ENCODE results near the gene SNCA. TPM values are rescaled to one million over a fixed set of nuclear protein-coding genes. Genes with fewer than 3 reads are reported as not detected.

The SNCA gene
- total RNA-seq, 6 donors from 2014 or later, result 6.3 to 15.4 (median 12.1) TPM

DNA sequence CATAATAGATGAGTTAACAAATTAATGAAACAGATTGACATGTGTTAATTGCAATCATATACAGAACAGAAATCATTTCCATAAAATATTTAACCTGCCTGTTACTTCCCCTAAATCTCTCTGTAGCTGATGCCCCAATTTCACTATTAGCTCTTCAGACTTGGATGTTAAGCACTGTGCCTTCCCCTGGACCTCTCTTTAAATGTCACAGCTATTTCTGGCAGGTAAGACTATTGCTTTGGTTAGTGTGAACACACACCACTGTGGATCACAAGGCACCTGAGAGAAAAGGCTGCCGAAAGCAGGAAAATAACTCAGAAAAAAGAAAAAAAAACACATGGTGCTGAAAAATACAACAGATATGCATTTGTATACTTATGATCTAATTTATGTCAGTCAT is 91.3 kb downstream of the SNCA start:
- no peaks in the 10 kb centered on the region for H3K27me3 ChIP-seq
- H3K9me3 ChIP-seq, result no peaks in the 10 kb centered on the region
- no peak for DNase-seq
- no peak for ATAC-seq (ENCODE audit: low FRiP score in 2 of 2)
- no peak overlapping the region for H3K4me3 ChIP-seq
- 88 to 100% methylated on average over 1 of the region's 1 CpG for WGBS, 2 donors
- no peaks in the 10 kb centered on the region for H3K36me3 ChIP-seq
- H3K4me1 ChIP-seq, result no peaks in the 10 kb centered on the region
- TF ChIP-seq, protein P1, sequence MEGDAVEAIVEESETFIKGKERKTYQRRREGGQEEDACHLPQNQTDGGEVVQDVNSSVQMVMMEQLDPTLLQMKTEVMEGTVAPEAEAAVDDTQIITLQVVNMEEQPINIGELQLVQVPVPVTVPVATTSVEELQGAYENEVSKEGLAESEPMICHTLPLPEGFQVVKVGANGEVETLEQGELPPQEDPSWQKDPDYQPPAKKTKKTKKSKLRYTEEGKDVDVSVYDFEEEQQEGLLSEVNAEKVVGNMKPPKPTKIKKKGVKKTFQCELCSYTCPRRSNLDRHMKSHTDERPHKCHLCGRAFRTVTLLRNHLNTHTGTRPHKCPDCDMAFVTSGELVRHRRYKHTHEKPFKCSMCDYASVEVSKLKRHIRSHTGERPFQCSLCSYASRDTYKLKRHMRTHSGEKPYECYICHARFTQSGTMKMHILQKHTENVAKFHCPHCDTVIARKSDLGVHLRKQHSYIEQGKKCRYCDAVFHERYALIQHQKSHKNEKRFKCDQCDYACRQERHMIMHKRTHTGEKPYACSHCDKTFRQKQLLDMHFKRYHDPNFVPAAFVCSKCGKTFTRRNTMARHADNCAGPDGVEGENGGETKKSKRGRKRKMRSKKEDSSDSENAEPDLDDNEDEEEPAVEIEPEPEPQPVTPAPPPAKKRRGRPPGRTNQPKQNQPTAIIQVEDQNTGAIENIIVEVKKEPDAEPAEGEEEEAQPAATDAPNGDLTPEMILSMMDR (IDR thresholded peaks at IDR 0.05), result no peak
- no peak for TF ChIP-seq EP300 (IDR thresholded peaks at IDR 0.05)
- TF ChIP-seq POLR2AphosphoS5 (IDR thresholded peaks at IDR 0.05), result no peak
- no peak for TF ChIP-seq POLR2A (IDR thresholded peaks at IDR 0.05)
- no peak overlapping the region for H3K27ac ChIP-seq

DNA sequence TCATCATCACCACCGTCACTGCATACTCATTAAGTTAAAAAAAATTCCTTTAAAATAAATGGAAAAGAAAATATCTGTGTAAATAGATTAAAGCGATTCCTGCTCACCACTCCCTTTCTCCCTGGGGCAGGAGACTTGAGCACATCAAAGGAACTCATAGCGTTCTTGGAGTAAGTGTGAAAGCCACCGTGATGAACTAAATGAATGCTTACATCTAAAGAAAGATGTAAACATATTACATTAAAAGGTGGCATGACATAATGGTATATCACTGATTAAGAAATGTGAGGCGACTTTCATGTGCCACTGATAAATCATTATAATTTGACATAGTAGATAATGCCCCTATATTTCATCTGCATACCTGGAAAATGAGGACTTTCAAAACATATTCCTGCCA is 92.0 kb downstream of the SNCA start:
- TF ChIP-seq POLR2A (IDR thresholded peaks at IDR 0.05), result no peak
- TF ChIP-seq EP300 (IDR thresholded peaks at IDR 0.05), result no peak
- TF ChIP-seq, protein P1 (IDR thresholded peaks at IDR 0.05), result no peak
- no peak for TF ChIP-seq POLR2AphosphoS5 (IDR thresholded peaks at IDR 0.05)
- no peaks in the 10 kb centered on the region for H3K9me3 ChIP-seq
- H3K27ac ChIP-seq, result no peak overlapping the region
- DNase-seq (no peak), ATAC-seq (ENCODE audit: low FRiP score in 2 of 2) (no peak)
- no peaks in the 10 kb centered on the region for H3K4me1 ChIP-seq
- H3K36me3 ChIP-seq, result no peaks in the 10 kb centered on the region
- WGBS, 2 donors, result 79 to 86% methylated on average over 5 of the region's 5 CpGs
- no peaks in the 10 kb centered on the region for H3K27me3 ChIP-seq
- no peak overlapping the region for H3K4me3 ChIP-seq

DNA sequence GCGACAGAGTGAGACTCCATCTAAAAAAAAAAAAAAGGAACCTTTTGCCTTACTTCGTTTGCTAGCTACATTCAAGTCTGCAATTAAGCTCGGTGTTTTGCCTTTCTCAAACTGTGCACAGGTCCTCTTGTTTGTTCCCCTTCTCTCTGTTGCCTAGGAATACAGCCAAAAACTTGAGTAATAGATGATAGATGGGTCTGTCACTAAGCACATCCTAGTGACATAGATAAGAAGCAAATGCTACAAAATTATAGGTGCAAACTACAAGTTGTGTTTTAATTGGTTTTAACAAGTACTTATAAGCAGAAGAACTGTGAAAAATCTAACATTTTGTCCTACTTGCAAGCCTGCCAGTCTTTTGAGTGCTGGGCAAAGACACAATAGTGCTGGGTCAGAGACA is 95.2 kb downstream of the SNCA start:
- ATAC-seq (ENCODE audit: low FRiP score in 2 of 2) (peak in 1 of 2 donors; percentile 17), DNase-seq (no peak)
- Histone ChIP-seq H3K4me1 (no peaks in the 10 kb centered on the region), H3K27ac (no peak overlapping the region), H3K4me3 (no peak overlapping the region), H3K36me3 (no peaks in the 10 kb centered on the region), H3K27me3 (no peaks in the 10 kb centered on the region), H3K9me3 (no peaks in the 10 kb centered on the region)
- TF ChIP-seq EP300 (IDR thresholded peaks at IDR 0.05), result no peak
- no peak for TF ChIP-seq POLR2AphosphoS5 (IDR thresholded peaks at IDR 0.05)
- TF ChIP-seq POLR2A (IDR thresholded peaks at IDR 0.05), result no peak
- TF ChIP-seq, protein P1 (IDR thresholded peaks at IDR 0.05), result no peak
- 66 to 75% methylated on average over 3 of the region's 3 CpGs for WGBS, 2 donors

DNA sequence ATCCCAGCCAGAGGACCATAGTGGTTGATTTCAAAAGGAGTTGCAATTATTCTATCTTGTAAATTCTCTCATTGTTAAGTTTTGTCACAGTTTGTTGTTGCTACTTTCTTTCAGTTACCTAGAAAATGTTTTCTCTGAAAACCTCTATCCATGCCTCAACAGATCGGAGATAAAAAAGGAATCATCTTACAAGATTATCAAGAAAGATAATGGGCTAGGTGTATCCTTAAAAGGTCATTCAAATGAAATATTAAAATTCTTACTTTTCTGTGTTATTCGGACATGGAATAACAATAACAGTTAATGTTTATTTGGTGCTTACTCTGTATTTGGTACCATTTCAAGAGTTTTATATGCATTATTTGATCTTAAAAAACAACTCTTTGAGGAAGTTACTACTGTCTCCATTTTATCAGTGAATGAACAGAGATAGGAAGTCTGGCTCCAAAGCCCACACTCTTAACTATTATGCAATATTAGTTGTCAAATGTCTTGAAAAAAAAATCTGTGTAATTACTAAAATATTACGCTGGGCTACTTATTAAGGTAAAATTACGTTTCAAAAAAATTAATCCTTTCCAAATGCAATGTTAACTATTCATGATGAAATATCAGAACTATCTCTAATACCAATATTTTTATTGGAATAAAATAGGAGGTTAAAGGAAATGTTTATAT is 97.5 kb downstream of the SNCA start:
- no peak for ATAC-seq (ENCODE audit: low FRiP score in 2 of 2)
- Histone ChIP-seq H3K27ac (no peak overlapping the region), H3K4me1 (no peaks in the 10 kb centered on the region), H3K9me3 (no peaks in the 10 kb centered on the region), H3K27me3 (no peaks in the 10 kb centered on the region), H3K36me3 (no peaks in the 10 kb centered on the region), H3K4me3 (no peak overlapping the region)
- 85 to 87% methylated on average over 4 of the region's 4 CpGs for WGBS, 2 donors
- TF ChIP-seq POLR2AphosphoS5 (IDR thresholded peaks at IDR 0.05) (no peak), EP300 (IDR thresholded peaks at IDR 0.05) (no peak), POLR2A (IDR thresholded peaks at IDR 0.05) (no peak)
- TF ChIP-seq, protein P1 (IDR thresholded peaks at IDR 0.05), result no peak
- no peak for DNase-seq

DNA sequence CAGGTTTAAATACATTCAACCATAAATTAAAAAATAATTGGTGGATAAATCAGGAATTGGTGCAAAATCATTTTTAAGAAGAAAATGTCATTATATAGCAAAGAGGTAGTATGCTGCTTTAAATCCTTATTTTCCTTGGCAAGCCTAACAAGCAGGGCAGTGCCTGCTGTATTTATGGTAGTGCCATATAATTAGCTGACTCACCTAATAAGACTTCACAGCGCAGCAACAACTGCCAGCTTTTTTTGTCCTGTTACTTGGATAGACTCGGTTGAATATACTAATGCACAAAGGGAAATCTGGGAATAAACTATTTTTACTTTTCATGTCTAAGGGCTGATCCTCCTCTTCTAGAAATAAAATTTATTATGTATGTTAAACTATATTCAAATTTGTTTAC is 99.1 kb downstream of the SNCA start:
- 89 to 97% methylated on average over 2 of the region's 2 CpGs for WGBS, 2 donors
- no peak overlapping the region for H3K27ac ChIP-seq
- H3K36me3 ChIP-seq, result no peaks in the 10 kb centered on the region
- ATAC-seq (ENCODE audit: low FRiP score in 2 of 2) (no peak), DNase-seq (no peak)
- no peak overlapping the region for H3K4me3 ChIP-seq
- no peak for TF ChIP-seq POLR2A (IDR thresholded peaks at IDR 0.05)
- TF ChIP-seq EP300 (IDR thresholded peaks at IDR 0.05), result no peak
- TF ChIP-seq, protein P1 (IDR thresholded peaks at IDR 0.05), result no peak
- TF ChIP-seq POLR2AphosphoS5 (IDR thresholded peaks at IDR 0.05), result no peak
- no peaks in the 10 kb centered on the region for H3K4me1 ChIP-seq
- no peaks in the 10 kb centered on the region for H3K27me3 ChIP-seq
- H3K9me3 ChIP-seq, result no peaks in the 10 kb centered on the region

Measured in upper lobe of left lung (tissue), 6 donors.